Measurements from ENCODE around the gene IDUA.

The IDUA gene

GRCh38 chr4:1018147-1019020, 31.5 kb downstream of the IDUA start:
- no peak for DNase-seq

GRCh38 chr4:1019320-1019719, 32.5 kb downstream of the IDUA start:
- no peak for DNase-seq

GRCh38 chr4:1019729-1020470, 33.1 kb downstream of the IDUA start:
- DNase-seq, result no peak

GRCh38 chr4:1021386-1022050, 34.7 kb downstream of the IDUA start:
- no peak for DNase-seq

GRCh38 chr4:1022051-1022738, 35.4 kb downstream of the IDUA start:
- no peak for DNase-seq

GRCh38 chr4:1022739-1023066, 35.9 kb downstream of the IDUA start:
- DNase-seq, result no peak

GRCh38 chr4:1023075-1023640, 36.3 kb downstream of the IDUA start:
- no peak for DNase-seq

GRCh38 chr4:1023895-1024740, 37.3 kb downstream of the IDUA start:
- no peak for DNase-seq

- DNase-seq, result no peak
Measured at GRCh38 chr4:1024882-1025545, 38.2 kb downstream of the IDUA start.

GRCh38 chr4:1026115-1026514, 39.3 kb downstream of the IDUA start:
- DNase-seq, result peak; percentile 70

- no peak for DNase-seq
Measured at GRCh38 chr4:1027219-1027914, 40.5 kb downstream of the IDUA start.

GRCh38 chr4:1027915-1028238, 41.0 kb downstream of the IDUA start:
- no peak for DNase-seq

GRCh38 chr4:1028574-1029220, 41.9 kb downstream of the IDUA start:
- DNase-seq, result no peak

- DNase-seq, result no peak
Measured at GRCh38 chr4:1029529-1029928, 42.7 kb downstream of the IDUA start.

GRCh38 chr4:1030031-1030430, 43.2 kb downstream of the IDUA start:
- DNase-seq, result no peak

- no peak for DNase-seq
Measured at GRCh38 chr4:1030559-1030958, 43.7 kb downstream of the IDUA start.

GRCh38 chr4:1031346-1031745, 44.5 kb downstream of the IDUA start:
- no peak for DNase-seq

- peak; percentile 69 for DNase-seq
Measured at GRCh38 chr4:1031956-1032795, 45.3 kb downstream of the IDUA start.

GRCh38 chr4:1032861-1033260, 46.0 kb downstream of the IDUA start:
- DNase-seq, result no peak

Measured in RPMI8226 (cell line).